Activated CD4-positive, alpha-beta memory T cell treated with anti-CD3 and anti-CD28 coated beads, Interleukin-2, amount 10 ng/mL, durations not matched to agents 7 days and 5 days (primary cell): ENCODE data around the gene IGFL2. TPM values are rescaled to one million over a fixed set of nuclear protein-coding genes. Genes with fewer than 3 reads are reported as not detected.
"Not testable (repeated sequence)": the region's sequence is repeated elsewhere in the genome, so short reads cannot be mapped to it uniquely, and the experiment has no call there.

Source experiments
- CTCF ChIA-PET: fragments of 350-600 bp; sonication (Branson Sonifier 250); formaldehyde crosslinking; loops from one replicate; lab custom pipeline; 2021; ENCODE audit warnings: antibody characterized with exemption, inconsistent platforms; lab: Charles Lee
- POLR2A ChIA-PET: fragments of 350-600 bp; sonication (Branson Sonifier 250); formaldehyde crosslinking; loops from one replicate; lab custom pipeline; 2021; ENCODE audit warnings: antibody characterized with exemption; lab: Charles Lee
- DNase-seq: peaks from one replicate; pipeline ENCODE4 v3.0.0-alpha.2; 2020
- H3K27ac Mint-ChIP-seq: one replicate; pipeline ENCODE4 v1.8.0; 2021; ENCODE audit warnings: mild to moderate bottlenecking, mixed read lengths
- H3K27me3 Mint-ChIP-seq: one replicate; pipeline ENCODE4 v1.8.0; 2021; ENCODE audit warnings: mixed read lengths
- H3K36me3 Mint-ChIP-seq: one replicate; pipeline ENCODE4 v1.8.0; 2021; ENCODE audit warnings: low read depth, mixed read lengths
- H3K4me1 Mint-ChIP-seq: one replicate; pipeline ENCODE4 v1.8.0; 2021; ENCODE audit warnings: mixed read lengths
- H3K4me3 Mint-ChIP-seq: one replicate; pipeline ENCODE4 v1.8.0; 2021; ENCODE audit warnings: mild to moderate bottlenecking, mixed read lengths
- H3K9me3 Mint-ChIP-seq: one replicate; pipeline ENCODE4 v1.8.0; 2021; ENCODE audit warnings: mixed read lengths
- total RNA-seq, 2 experiments: library from RNA; stranded (reverse); gene quantifications; one replicate each; pipeline ENCODE4 v1.2.3, GENCODE V29; 2021

Gene IGFL2
- total RNA-seq, 2 experiments from 2014 or later: not detected

DNA sequence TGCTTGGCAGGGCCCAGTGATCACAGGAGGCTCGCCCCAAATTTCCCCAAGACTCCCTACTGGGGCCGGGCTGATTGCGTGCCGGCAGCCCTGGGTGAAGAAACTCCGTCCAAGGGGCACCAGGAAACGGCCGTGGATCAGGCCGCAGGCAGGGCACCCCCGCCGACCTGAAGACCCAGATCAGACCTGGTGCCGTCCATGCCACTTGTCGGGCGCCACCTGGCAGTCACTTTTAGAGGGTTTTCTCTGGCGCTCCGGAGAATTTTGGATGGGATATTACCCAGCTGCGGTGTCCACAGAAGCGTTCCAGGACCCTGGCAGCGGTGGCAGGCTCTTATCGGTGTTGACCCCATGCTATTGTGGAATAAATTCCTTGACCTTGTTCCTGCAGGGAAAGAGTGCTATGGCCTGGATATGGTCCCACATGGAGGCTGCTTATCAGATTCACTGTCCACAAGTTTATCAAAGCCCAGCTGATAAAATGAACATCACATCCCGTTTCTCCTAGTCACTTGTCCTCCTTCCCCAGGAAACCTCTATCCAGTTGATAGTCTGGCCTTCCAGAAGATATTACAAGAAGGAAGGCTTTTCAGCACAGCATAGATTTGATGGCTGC is 38.2 kb downstream of the IGFL2 start:
- Mint-ChIP-seq H3K27ac (no peak overlapping the region), H3K36me3 (no peaks in the 10 kb centered on the region), H3K9me3 (no peaks in the 10 kb centered on the region), H3K4me1 (peaks cover 12% of the 10 kb centered on the region), H3K4me3 (no peak overlapping the region), H3K27me3 (peaks cover 53% of the 10 kb centered on the region)
- ChIA-PET POLR2A (no interaction called here), CTCF (no interaction called here)
- no peak for DNase-seq

DNA sequence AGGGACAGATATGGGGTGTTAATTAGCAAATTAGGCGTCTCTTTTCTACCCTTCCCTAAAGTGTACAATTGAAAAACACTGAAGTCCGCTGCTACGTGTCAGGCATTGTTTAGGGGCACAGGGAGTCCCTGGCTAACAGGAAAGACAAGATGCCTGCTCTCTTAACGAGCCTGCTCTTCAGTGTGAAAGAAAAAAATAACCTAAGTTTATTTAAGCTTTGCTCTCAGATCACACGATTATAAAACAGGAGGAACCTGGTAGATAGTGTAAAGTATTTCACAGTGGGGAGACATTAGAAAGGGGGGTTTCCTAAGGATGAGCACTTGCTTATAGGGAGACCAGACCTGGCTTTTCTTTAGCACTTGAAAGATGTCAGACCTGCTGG is 38.7 kb downstream of the IGFL2 start:
- DNase-seq: no peak
- POLR2A ChIA-PET: no interaction called here
- peaks cover 56% of the 10 kb centered on the region for H3K27me3 Mint-ChIP-seq
- H3K4me1 Mint-ChIP-seq: peaks cover 7% of the 10 kb centered on the region
- H3K9me3 Mint-ChIP-seq: no peaks in the 10 kb centered on the region
- CTCF ChIA-PET: no interaction called here
- H3K27ac Mint-ChIP-seq: no peak overlapping the region
- no peak overlapping the region for H3K4me3 Mint-ChIP-seq
- no peaks in the 10 kb centered on the region for H3K36me3 Mint-ChIP-seq

DNA sequence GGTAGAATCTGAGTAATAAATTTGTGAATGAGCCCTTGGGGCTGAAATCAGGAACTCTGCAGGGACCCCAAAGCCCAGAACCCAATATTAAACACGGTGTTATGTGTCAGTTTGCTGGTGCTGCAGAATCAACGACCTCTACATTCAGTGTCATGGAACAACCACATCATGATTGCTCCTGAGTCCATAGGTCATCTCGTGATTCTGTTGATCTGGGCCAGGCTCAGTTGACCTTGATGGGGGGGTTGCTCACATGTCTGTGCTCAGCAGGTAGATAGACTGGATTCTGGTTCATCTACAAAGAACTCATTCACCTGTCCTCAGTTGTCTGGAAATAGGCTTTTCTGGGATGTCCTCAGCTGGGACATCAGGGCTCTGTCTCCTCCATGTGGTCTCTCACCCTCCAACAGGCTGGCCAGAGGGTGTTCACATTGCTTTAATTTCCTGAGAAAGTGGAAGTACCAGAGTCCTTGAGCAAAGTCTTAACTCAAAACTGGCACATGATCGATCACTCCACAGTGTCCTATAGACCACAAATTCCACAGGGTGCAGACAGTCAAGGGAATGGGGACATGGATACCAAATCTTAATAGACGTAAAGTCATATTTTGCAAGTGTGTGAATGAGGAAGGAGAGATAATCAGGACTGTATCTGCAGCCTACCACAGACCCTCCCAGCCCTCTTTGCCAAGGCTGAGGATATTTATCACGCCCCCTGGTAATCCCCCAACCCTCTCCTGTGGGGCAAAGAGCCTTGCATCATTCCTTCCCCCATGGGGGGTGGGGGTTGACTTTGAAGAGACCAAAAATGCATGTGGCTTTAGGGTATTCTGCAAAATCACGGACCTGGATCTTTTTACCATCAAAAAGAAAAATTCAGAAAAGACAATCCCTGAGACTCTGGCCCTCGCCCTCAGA is 42.2 kb downstream of the IGFL2 start:
- Mint-ChIP-seq H3K27me3 (peaks cover 50% of the 10 kb centered on the region), H3K4me3 (no peak overlapping the region), H3K4me1 (peaks cover under 1% of the 10 kb centered on the region), H3K9me3 (no peaks in the 10 kb centered on the region), H3K27ac (no peak overlapping the region), H3K36me3 (no peaks in the 10 kb centered on the region)
- POLR2A ChIA-PET: no interaction called here
- CTCF ChIA-PET: interaction anchor here (0.6 to 1.3 kb wide), 2 partner anchors 69 to 75 kb away, joined by 4 read pairs; no protein-coding TSS in a partner anchor
- DNase-seq: no peak

DNA sequence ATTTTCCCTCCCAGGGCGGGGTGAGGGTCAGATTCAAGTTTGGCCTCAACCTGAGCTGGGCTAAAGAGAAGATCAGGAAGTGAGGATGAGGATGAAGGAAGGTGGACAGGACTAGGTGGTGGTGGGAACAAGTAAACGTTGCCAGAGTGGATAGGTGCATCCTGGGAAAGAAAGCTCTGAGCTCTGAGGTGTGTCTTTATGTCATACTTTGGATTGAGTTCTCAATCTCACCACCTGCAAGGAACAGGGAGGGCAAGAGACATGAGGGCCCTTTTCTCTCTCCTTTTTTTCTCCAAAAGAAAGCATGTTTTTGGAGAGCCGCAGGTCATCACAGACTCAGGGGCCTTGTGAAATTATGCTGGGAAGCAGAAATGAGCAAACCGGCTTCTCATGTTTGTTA is 43.3 kb downstream of the IGFL2 start:
- Mint-ChIP-seq H3K36me3 (no peaks in the 10 kb centered on the region), H3K27me3 (peaks cover 54% of the 10 kb centered on the region), H3K4me1 (no peaks in the 10 kb centered on the region), H3K4me3 (no peak overlapping the region), H3K9me3 (no peaks in the 10 kb centered on the region), H3K27ac (no peak overlapping the region)
- ChIA-PET POLR2A (no interaction called here), CTCF (interaction anchor here (2.1 kb wide), 1 partner anchor 113 kb away, joined by 5 read pairs; no protein-coding TSS in a partner anchor)
- no peak for DNase-seq

DNA sequence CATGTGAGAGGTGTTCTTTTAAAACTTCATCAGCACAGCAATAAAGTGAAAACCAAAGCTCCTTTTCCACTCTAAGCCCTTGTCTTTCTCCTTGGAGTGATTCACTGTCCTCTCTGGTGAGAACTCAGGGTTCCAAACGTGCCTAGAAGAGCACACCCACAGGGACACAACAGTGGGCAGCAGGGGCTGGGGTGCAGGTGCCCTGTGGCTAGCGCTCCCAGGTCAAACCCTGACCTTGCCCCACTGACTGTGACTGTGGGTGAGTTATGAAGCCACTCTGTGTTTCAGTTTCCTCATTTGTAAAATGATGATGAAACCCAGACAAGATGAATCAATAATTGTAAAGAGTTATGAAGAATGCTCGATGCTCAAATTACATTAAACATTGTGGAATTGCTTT is 43.9 kb downstream of the IGFL2 start:
- CTCF ChIA-PET: interaction anchor here (2.1 kb wide), 1 partner anchor 113 kb away, joined by 5 read pairs; no protein-coding TSS in a partner anchor
- Mint-ChIP-seq H3K27me3 (peaks cover 54% of the 10 kb centered on the region), H3K36me3 (no peaks in the 10 kb centered on the region), H3K4me3 (no peak overlapping the region), H3K4me1 (no peaks in the 10 kb centered on the region), H3K9me3 (no peaks in the 10 kb centered on the region), H3K27ac (no peak overlapping the region)
- POLR2A ChIA-PET: no interaction called here
- no peak for DNase-seq

DNA sequence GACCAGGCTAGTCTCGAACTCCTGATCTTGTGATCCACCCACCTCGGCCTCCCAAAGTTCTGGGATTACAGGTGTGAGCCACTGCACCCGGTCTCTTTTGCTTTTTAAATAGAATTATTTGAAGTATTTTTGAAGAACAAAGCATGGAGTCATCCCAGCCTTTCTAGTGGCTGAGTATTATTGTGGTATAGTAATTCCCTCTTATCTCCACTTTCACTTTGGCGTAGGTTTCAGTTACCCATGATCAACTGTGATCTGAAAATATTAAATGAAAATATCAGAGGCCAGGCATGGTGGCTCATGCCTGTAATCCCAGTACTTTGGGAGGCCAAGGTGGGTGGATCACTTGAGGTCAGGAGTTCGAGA is 44.6 kb downstream of the IGFL2 start:
- CTCF ChIA-PET: interaction anchor here (2.1 kb wide), 1 partner anchor 114 kb away, joined by 5 read pairs; no protein-coding TSS in a partner anchor
- H3K27me3 Mint-ChIP-seq: peaks cover 59% of the 10 kb centered on the region

DNA sequence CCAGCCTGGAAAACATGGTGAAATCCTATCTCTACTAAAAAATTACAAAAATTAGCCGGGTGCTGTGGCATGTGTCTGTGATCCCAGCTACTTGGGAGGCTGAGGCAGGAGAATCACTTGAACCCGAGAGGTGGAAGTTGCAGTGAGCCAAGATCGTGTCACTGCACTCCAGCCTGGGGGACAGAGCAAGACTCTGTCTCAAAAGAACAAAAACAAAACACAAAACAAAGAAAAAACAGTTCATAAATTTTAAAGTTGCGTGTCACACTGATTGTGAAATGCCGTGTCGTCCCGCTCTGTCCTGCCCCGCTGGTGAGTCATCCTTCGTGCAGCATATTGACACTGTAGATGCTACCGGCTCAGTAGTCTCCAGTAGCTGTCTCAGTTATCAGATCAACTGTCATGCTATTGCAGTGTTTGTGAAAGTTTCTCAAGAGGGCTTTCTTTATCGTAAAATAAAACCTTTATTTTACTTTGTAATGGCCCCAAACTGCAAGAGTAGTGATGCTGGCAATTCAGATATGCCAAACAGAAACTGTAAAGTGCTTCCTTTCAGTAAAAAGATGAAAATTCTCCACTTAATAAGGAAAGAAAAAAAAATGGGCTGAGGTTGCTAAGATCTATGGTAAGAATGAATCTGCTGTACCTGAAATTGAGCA is 45.1 kb downstream of the IGFL2 start:
- Mint-ChIP-seq H3K27me3 (peaks cover 57% of the 10 kb centered on the region), H3K4me3 (no peak overlapping the region), H3K4me1 (no peaks in the 10 kb centered on the region), H3K27ac (no peak overlapping the region), H3K9me3 (no peaks in the 10 kb centered on the region), H3K36me3 (no peaks in the 10 kb centered on the region)
- ChIA-PET POLR2A (no interaction called here), CTCF (interaction anchor here (0.7 to 2.1 kb wide), 2 partner anchors 114 to 198 kb away, joined by 3 to 5 read pairs; partner anchors contain the start of gene CCDC61)
- peak; percentile 20 for DNase-seq

More for the DNA sequence above, 44.6 kb downstream of the IGFL2 start:
- H3K4me3 Mint-ChIP-seq, DNase-seq, POLR2A ChIA-PET, H3K9me3 Mint-ChIP-seq, H3K4me1 Mint-ChIP-seq, H3K27ac Mint-ChIP-seq, H3K36me3 Mint-ChIP-seq: not testable (repeated sequence)

DNA sequence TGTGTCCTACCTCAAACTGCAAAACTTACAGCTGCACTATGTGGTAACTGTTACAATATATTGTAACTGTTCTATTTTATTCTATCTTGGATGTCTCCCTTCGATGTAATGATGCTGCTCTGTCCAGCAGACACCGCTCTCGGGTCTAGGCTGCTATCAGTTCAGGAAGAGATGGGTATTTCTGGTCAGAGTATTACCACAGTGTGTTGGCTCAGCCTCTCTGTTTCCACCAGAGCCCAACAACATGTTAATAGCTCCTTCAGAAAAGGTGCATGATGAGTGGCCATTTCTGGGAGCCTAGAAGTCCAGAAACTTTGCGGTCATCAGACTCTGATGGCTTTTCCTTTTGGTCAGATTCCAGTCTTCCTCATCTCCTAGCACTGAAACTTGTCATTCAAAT is 45.6 kb downstream of the IGFL2 start:
- Mint-ChIP-seq H3K4me1 (no peaks in the 10 kb centered on the region), H3K27me3 (peaks cover 57% of the 10 kb centered on the region), H3K36me3 (no peaks in the 10 kb centered on the region), H3K27ac (no peak overlapping the region), H3K9me3 (no peaks in the 10 kb centered on the region), H3K4me3 (no peak overlapping the region)
- no peak for DNase-seq
- ChIA-PET CTCF (interaction anchor here (0.6 to 0.7 kb wide), 2 partner anchors 153 to 198 kb away, joined by 3 to 7 read pairs; partner anchors contain the start of gene CCDC61), POLR2A (no interaction called here)

DNA sequence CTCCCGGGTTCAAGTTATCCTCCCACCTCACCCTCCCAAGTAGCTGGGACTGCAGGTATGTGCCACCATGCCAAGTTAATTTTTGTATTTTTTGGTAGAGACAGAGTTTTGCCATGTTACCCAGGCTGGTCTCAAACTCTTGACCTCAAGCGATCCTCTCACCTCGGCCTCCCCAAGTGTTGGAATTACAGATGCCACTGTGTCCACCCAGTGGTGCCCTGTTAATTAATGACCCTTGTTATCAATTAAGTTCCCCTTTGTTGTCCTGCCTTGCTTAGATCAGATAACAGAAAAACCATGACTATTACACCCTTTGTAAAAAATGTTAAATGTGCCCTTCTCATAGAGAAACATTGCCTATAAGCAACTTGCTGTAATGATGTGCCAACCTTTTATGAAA is 47.1 kb downstream of the IGFL2 start:
- Mint-ChIP-seq H3K27me3 (peaks cover 48% of the 10 kb centered on the region), H3K9me3 (no peaks in the 10 kb centered on the region), H3K27ac (no peak overlapping the region), H3K36me3 (no peaks in the 10 kb centered on the region), H3K4me3 (no peak overlapping the region), H3K4me1 (no peaks in the 10 kb centered on the region)
- DNase-seq: no peak
- ChIA-PET POLR2A (no interaction called here), CTCF (no interaction called here)

DNA sequence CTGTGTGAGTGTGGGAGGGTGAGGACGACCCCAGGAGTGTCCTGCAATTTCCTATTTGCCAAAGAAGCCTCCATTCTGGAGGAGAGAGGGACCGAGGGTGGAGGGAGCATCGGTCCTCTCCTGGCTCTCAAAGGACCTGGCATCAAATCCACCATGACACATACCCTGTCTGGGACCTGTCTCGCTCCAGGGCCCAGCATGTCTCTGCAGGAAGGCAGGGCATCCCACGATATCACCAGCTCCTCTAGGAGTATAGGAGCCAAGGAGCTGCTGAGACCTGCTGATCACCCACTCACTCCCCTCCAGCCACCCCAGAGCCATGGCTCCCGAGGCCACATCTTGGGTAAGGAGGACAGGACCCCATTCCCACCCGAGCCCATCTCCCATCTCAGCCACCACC is 47.9 kb downstream of the IGFL2 start:
- H3K4me3 Mint-ChIP-seq, POLR2A ChIA-PET, H3K4me1 Mint-ChIP-seq, H3K27ac Mint-ChIP-seq, DNase-seq, CTCF ChIA-PET, H3K9me3 Mint-ChIP-seq, H3K36me3 Mint-ChIP-seq: not testable (repeated sequence)
- H3K27me3 Mint-ChIP-seq: peaks cover 43% of the 10 kb centered on the region

DNA sequence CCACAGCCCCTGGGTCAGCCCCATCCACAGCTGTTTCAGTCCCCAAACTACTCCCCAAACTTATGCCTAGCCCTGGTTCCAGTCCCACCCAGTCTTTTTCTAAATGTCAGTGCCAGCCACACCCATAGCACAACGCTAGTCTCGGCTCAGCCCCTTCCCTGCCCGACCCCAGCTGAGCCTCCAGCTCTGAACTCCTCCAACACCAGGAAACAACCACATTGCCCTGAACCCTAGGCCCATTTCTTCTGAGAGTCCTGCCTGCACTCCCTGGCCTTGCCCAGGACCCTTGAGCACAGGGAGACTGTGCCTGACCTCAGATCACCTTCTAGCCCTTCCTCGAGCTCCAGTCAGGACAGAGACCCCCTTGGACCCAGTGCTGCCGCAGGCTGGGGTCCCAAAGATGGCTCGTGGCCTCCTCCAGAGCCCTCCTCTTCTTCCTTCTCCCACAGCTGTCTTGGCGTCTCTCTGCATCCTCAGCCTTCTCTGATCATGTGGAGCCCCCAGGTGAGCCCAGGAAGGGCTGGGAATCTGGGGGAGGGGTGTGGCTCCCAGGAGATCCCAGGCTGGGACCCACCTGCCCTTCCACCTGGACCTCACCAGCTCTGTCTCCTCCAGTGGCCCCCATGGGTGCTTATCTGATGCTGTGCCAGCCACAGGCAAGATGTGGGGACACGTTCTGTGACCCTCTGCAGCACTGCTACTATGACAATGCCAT is 48.5 kb downstream of the IGFL2 start:
- no peak overlapping the region for H3K27ac Mint-ChIP-seq
- H3K4me1 Mint-ChIP-seq: no peaks in the 10 kb centered on the region
- POLR2A ChIA-PET: no interaction called here
- DNase-seq: no peak
- CTCF ChIA-PET: no interaction called here
- no peak overlapping the region for H3K4me3 Mint-ChIP-seq
- no peaks in the 10 kb centered on the region for H3K9me3 Mint-ChIP-seq
- H3K27me3 Mint-ChIP-seq: peaks cover 43% of the 10 kb centered on the region
- H3K36me3 Mint-ChIP-seq: no peaks in the 10 kb centered on the region

DNA sequence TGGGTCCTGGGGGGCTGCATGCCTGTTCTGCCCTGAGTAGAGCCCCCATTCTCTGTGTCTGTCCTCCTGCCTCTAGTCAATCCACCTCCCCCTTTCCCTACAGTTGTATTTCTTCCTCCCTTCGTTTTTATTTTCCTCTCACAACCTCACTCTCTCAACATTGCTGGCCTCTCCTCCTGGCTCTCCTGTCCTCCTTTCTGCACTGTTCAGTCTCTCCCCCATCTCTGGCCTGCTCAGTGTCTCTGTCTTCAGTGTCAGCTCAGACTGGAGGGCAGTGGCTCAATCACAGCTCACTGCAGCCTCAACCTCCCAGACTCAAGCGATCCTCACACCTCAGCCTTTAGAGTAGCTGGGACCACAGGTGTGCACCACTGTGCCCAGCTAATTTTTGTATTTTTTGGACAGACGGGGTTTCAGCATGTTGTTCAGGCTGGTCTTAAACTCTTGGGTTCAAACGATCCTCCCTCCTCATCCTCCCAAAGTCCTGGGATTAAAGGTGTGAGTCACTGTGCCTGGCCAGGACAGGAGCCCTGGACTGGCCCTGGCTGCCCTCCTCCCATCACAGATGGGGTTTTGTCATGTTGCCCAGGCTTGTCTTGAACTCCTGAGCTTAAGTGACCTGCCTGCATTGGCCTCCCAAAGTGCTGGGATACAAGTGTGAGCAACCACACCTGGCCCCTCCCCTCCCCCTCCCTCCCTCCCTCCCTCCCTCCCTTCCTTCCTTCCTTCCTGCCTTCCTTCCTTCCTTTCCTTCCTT is 49.5 kb downstream of the IGFL2 start:
- POLR2A ChIA-PET: no interaction called here
- H3K27me3 Mint-ChIP-seq: peaks cover 49% of the 10 kb centered on the region
- CTCF ChIA-PET: no interaction called here

More for the DNA sequence above, 49.5 kb downstream of the IGFL2 start:
- H3K4me3 Mint-ChIP-seq: no peak overlapping the region
- H3K4me1 Mint-ChIP-seq: no peaks in the 10 kb centered on the region
- H3K9me3 Mint-ChIP-seq: no peaks in the 10 kb centered on the region
- no peaks in the 10 kb centered on the region for H3K36me3 Mint-ChIP-seq
- H3K27ac Mint-ChIP-seq: no peak overlapping the region
- DNase-seq: no peak
